ENCODE measurements around the gene ATP2A2. TPM values are rescaled to one million over a fixed set of nuclear protein-coding genes. Genes with fewer than 3 reads are reported as not detected.

ATP2A2 gene
- total and polyA plus RNA-seq, 2 of the 8 experiments (the other 6 are each of a cell fraction or from before 2014, with no cell fraction given) = 86.1 to 271 TPM

- H3K27ac ChIP-seq (ENCODE audit: low read depth, low read length) = no peak overlapping the region
- H2AK5ac ChIP-seq (ENCODE audit: low read depth, low read length) = no peak overlapping the region
- H3K36me3 ChIP-seq (ENCODE audit: control insufficient read depth in 2 of 4, insufficient read depth in 4 of 4, low read length in 3 of 4) = no peaks in the 10 kb centered on the region
- H3K14ac ChIP-seq (ENCODE audit: insufficient read length) = no peak overlapping the region
- 73% methylated on average over 9 of the region's 9 CpGs; no CpG with 5 or more reads in 1 of the 2 experiments for WGBS, 2 experiments (ENCODE audit: extremely low coverage in 1 of 2, insufficient coverage in 1 of 2, insufficient read length in 1 of 2, insufficient replicate concordance in 2 of 2, low coverage in 1 of 2, low lambda C conversion rate in 2 of 2, missing lambda C conversion rate in 1 of 2)
- ChIA-PET CTCF (ENCODE audit: partially characterized antibody) (interaction anchor here (0.6 kb wide), 2 partner anchors 113 to 131 kb away, joined by 3 to 4 read pairs; no protein-coding TSS in a partner anchor), POLR2A (ENCODE audit: partially characterized antibody) (interaction anchor here (0.6 to 1.8 kb wide), 7 partner anchors 8 to 166 kb away, joined by 3 to 10 read pairs (median 3); partner anchors contain the start of gene ATP2A2)
- no peaks in the 10 kb centered on the region for H3K23me2 ChIP-seq (ENCODE audit: low read depth, low read length)
- no peaks in the 10 kb centered on the region for H4K20me1 ChIP-seq (replicated peaks in 1 of 2; ENCODE audit: control insufficient read depth in 1 of 2, insufficient read depth in 2 of 2, low read length in 2 of 2)
- peak overlapping the region; percentile 32; the same call in 1 of the 2 replicates for H2BK15ac ChIP-seq (ENCODE audit: low read length)
- H2BK120ac ChIP-seq (replicated peaks; ENCODE audit: low read depth, low read length) = no peak overlapping the region
- H2AFZ ChIP-seq (ENCODE audit: low read length) = 0 out of 2 replicates have a peak overlapping the region, but pooled peaks have one; percentile 28
- H3K9me3 ChIP-seq (ENCODE audit: insufficient read depth in 2 of 2, low read depth in 1 of 2, low read length in 1 of 2) = no peaks in the 10 kb centered on the region
- no peak overlapping the region; a peak in 1 of 7 replicates for H3K9ac ChIP-seq (replicated peaks in 1 of 4; ENCODE audit: extremely low read depth in 1 of 4, low read depth in 3 of 4, low read length in 3 of 4)
- H3K23ac ChIP-seq (ENCODE audit: insufficient read length) = no peak overlapping the region
- H3K56ac ChIP-seq (replicated peaks; ENCODE audit: insufficient read length, low read depth, low read length) = no peak overlapping the region
- H4K5ac ChIP-seq (ENCODE audit: insufficient read length, low read depth, low read length) = no peak overlapping the region
- H4K91ac ChIP-seq (replicated peaks; ENCODE audit: insufficient read length, low read length) = no peak overlapping the region
- H3K27me3 ChIP-seq (replicated peaks in 1 of 4; ENCODE audit: control insufficient read depth in 3 of 4, extremely low read depth in 1 of 4, insufficient read depth in 3 of 4, low read length in 3 of 4) = no peaks in the 10 kb centered on the region
- no peaks in the 10 kb centered on the region; the same call in 1 of the 2 replicates for H3K79me1 ChIP-seq (ENCODE audit: low read depth, low read length)
- no peak overlapping the region for H2BK12ac ChIP-seq (ENCODE audit: low read depth, low read length)
- H3K4me2 ChIP-seq (ENCODE audit: insufficient read depth in 1 of 2, low read depth in 2 of 2, low read length in 2 of 2) = no peak overlapping the region
- FAIRE-seq (no peak), DNase-seq (ENCODE audit: low read depth in 1 of 2, low spot score in 2 of 2) (no peak)
- no peak overlapping the region for H2BK20ac ChIP-seq (ENCODE audit: low read length)
- no peak overlapping the region; the same call in 1 of the 2 replicates for H2BK5ac ChIP-seq (ENCODE audit: low read depth, low read length)
- no peaks in the 10 kb centered on the region for H3K79me2 ChIP-seq (ENCODE audit: control insufficient read depth in 1 of 2, insufficient read depth in 2 of 2, low read length in 2 of 2)
- no peak overlapping the region for H3K4me3 ChIP-seq (ENCODE audit: extremely low read depth in 1 of 4, insufficient read depth in 2 of 4, low read depth in 3 of 4, low read length in 4 of 4)
- peaks cover 9 to 17% (median 14%) of the 10 kb centered on the region in 4 experiments for H3K4me1 ChIP-seq (replicated peaks in 1 of 4; ENCODE audit: control insufficient read depth in 3 of 4, insufficient read depth in 4 of 4, low read length in 3 of 4)
- no peak overlapping the region for H3K4ac ChIP-seq (replicated peaks; ENCODE audit: insufficient read length, low read depth, low read length)
- no peak overlapping the region for H3K18ac ChIP-seq (ENCODE audit: extremely low read depth, low read length)
- no peak overlapping the region for H4K8ac ChIP-seq (ENCODE audit: extremely low read depth, insufficient read depth, low read length)
- TF ChIP-seq SP1 (IDR thresholded peaks at IDR 0.05; ENCODE audit: low read depth, low read length) (no peak), CHD2 (IDR thresholded peaks at IDR 0.05; ENCODE audit: low read length) (no peak), JUN (IDR thresholded peaks at IDR 0.05; ENCODE audit: low read depth, low read length) (no peak), CHD1 (IDR thresholded peaks at IDR 0.05; ENCODE audit: low read depth, low read length) (no peak), CTCF (IDR thresholded peaks at IDR 0.05; ENCODE audit: control extremely low read depth in 1 of 3, insufficient read depth in 1 of 3, low read depth in 1 of 3, low read length in 3 of 3) (no peak), RFX5 (IDR thresholded peaks at IDR 0.05; ENCODE audit: borderline replicate concordance, low read depth, low read length) (no peak), TCF12 (IDR thresholded peaks at IDR 0.05; ENCODE audit: low read depth, low read length) (no peak), SIRT6 (IDR thresholded peaks at IDR 0.05; ENCODE audit: low read length) (no peak), GABPA (IDR thresholded peaks at IDR 0.05; ENCODE audit: borderline replicate concordance, insufficient read depth, low read length) (no peak), TBP (IDR thresholded peaks at IDR 0.05; ENCODE audit: low read depth, low read length) (no peak), NRF1 (IDR thresholded peaks at IDR 0.05; ENCODE audit: low read depth, low read length) (no peak)
These were observed 13.9 kb upstream of the ATP2A2 start for GRCh38 chr12:110266980-110267620.
